WTC11 (cell line): Measurements from ENCODE around the gene ABCB10. TPM values are rescaled to one million over a fixed set of nuclear protein-coding genes. Genes with fewer than 3 reads are reported as not detected.

Experiments
- ATAC-seq: fragments of 200-7000 bp; cut with Tn5 transposase; 2 replicates; pipeline ENCODE4 v1.10.0; 2021; ENCODE audit warnings: mild to moderate bottlenecking, moderate library complexity
- CTCF ChIA-PET: fragments of 300-600 bp; sonication (Branson Sonifier 250); formaldehyde crosslinking; loops from one replicate; lab custom pipeline; 2021; ENCODE audit warnings: antibody characterized with exemption; lab: Charles Lee
- POLR2A ChIA-PET: fragments of 350-600 bp; sonication (Branson Sonifier 250); formaldehyde crosslinking; loops from one replicate; lab custom pipeline; 2021; ENCODE audit warnings: antibody characterized with exemption; lab: Charles Lee
- DNase-seq: peaks from one replicate; pipeline ENCODE4 v3.0.0; 2021; ENCODE audit warnings: low spot score
- H3K27ac Mint-ChIP-seq: 2 replicates; pipeline ENCODE4 v1.8.0; 2021; ENCODE audit warnings: mixed read lengths
- H3K27me3 Mint-ChIP-seq: 2 replicates; pipeline ENCODE4 v1.8.0; 2021; ENCODE audit warnings: low read depth, mild to moderate bottlenecking, moderate library complexity, mixed read lengths
- H3K36me3 Mint-ChIP-seq: 2 replicates; pipeline ENCODE4 v1.8.0; 2021; ENCODE audit warnings: mixed read lengths
- H3K4me1 Mint-ChIP-seq: 2 replicates; pipeline ENCODE4 v1.8.0; 2022; ENCODE audit warnings: mixed read lengths
- H3K4me3 Mint-ChIP-seq: 2 replicates; pipeline ENCODE4 v1.8.0; 2021; ENCODE audit warnings: mild to moderate bottlenecking, moderate library complexity, mixed read lengths
- H3K9me3 Mint-ChIP-seq: 2 replicates; pipeline ENCODE4 v1.8.0; 2021; ENCODE audit warnings: mixed read lengths
- ATF1 ChIP-seq: sonication (generic); formaldehyde crosslinking; IDR thresholded peaks from 2 replicates; pipeline ENCODE4 v1.8.1; 2023; ENCODE audit warnings: mild to moderate bottlenecking, moderate library complexity, missing genetic modification reagents
- ATF6 ChIP-seq: sonication (generic); formaldehyde crosslinking; IDR thresholded peaks from 2 replicates; pipeline ENCODE4 v1.8.1; 2023; ENCODE audit warnings: mild to moderate bottlenecking, missing genetic modification reagents
- CDX4 ChIP-seq: fragments of 250-450 bp; sonication (Bioruptor Pico); IDR thresholded peaks from 2 replicates; pipeline ENCODE4 v1.9.0; 2021; ENCODE audit warnings: moderate library complexity, mild to moderate bottlenecking, inconsistent platforms, borderline replicate concordance
- ESRRA ChIP-seq: sonication (generic); formaldehyde crosslinking; IDR thresholded peaks from 2 replicates; pipeline ENCODE4 v1.8.1; 2022; ENCODE audit warnings: mild to moderate bottlenecking, missing genetic modification reagents, borderline replicate concordance
- HMGXB4 ChIP-seq: sonication (generic); formaldehyde crosslinking; IDR thresholded peaks from 2 replicates; pipeline ENCODE4 v1.8.1; 2023; ENCODE audit warnings: mild to moderate bottlenecking, moderate library complexity, missing genetic modification reagents
- MAX ChIP-seq: sonication (generic); formaldehyde crosslinking; IDR thresholded peaks from 2 replicates; pipeline ENCODE4 v1.8.0; 2022; ENCODE audit warnings: mild to moderate bottlenecking, missing genetic modification reagents
- NFE2L1 ChIP-seq: sonication (generic); formaldehyde crosslinking; IDR thresholded peaks from 2 replicates; pipeline ENCODE4 v1.8.1; 2023; ENCODE audit warnings: missing genetic modification reagents
- SMAD4 ChIP-seq: sonication (generic); formaldehyde crosslinking; IDR thresholded peaks from 2 replicates; pipeline ENCODE4 v1.8.0; 2022; ENCODE audit warnings: mild to moderate bottlenecking, missing genetic modification reagents
- ZBTB43 ChIP-seq: sonication (generic); formaldehyde crosslinking; IDR thresholded peaks from 2 replicates; pipeline ENCODE4 v1.8.1; 2023; ENCODE audit warnings: mild to moderate bottlenecking, missing genetic modification reagents
- ZNF263 ChIP-seq: sonication (generic); formaldehyde crosslinking; IDR thresholded peaks from 2 replicates; pipeline ENCODE4 v1.8.1; 2022; ENCODE audit warnings: low read depth, mild to moderate bottlenecking, moderate library complexity, missing genetic modification reagents
- ZNF512 ChIP-seq: sonication (generic); formaldehyde crosslinking; IDR thresholded peaks from 2 replicates; pipeline ENCODE4 v1.8.1; 2022; ENCODE audit warnings: missing genetic modification reagents, borderline replicate concordance
- total RNA-seq: library from RNA; stranded (reverse); gene quantifications from 3 replicates; pipeline ENCODE4 v1.2.3, GENCODE V29; 2021
- TF ChIP-seq, protein P1 (sequence below): sonication (generic); formaldehyde crosslinking; conservative IDR thresholded peaks from 2 replicates; pipeline ENCODE4 v1.8.1; 2023; ENCODE audit warnings: mild to moderate bottlenecking, low read depth, missing genetic modification reagents, moderate library complexity
- TF ChIP-seq, protein P2 (sequence below): sonication (generic); formaldehyde crosslinking; IDR thresholded peaks from 2 replicates; pipeline ENCODE4 v1.8.1; 2022; ENCODE audit warnings: mild to moderate bottlenecking, moderate library complexity, missing genetic modification reagents
- TF ChIP-seq, protein P3 (sequence below): sonication (generic); formaldehyde crosslinking; IDR thresholded peaks from 2 replicates; pipeline ENCODE4 v1.8.1; 2022; ENCODE audit warnings: mild to moderate bottlenecking, missing genetic modification reagents, moderate library complexity, borderline replicate concordance
- TF ChIP-seq, protein P4 (sequence below): fragments of 250-450 bp; sonication (Bioruptor Pico); IDR thresholded peaks from 2 replicates; pipeline ENCODE4 v1.9.0; 2021; ENCODE audit warnings: mild to moderate bottlenecking

ABCB10 gene
- total RNA-seq, 1 experiment from 2014 or later, result 11.0 TPM

DNA sequence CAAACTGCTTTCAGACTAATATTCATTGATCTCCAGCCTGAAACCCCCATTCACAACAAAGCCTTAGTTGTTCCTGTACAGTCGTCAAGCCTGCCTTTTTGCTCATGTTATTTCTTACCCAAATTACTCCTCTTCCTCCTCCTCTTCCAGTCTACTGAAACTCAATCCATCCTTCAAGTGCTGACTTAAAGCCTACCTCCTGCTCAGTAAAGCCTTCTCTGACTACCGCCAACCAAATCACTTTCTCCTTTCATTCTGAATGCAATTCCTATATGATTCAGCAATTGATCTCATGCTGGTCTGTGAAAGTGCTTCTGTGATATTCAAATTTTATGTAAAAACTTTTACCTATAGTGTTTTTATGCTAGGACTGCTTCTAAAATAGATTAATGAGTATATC, 48.9 kb upstream of the ABCB10 start (continued):
- TF ChIP-seq, protein P1, sequence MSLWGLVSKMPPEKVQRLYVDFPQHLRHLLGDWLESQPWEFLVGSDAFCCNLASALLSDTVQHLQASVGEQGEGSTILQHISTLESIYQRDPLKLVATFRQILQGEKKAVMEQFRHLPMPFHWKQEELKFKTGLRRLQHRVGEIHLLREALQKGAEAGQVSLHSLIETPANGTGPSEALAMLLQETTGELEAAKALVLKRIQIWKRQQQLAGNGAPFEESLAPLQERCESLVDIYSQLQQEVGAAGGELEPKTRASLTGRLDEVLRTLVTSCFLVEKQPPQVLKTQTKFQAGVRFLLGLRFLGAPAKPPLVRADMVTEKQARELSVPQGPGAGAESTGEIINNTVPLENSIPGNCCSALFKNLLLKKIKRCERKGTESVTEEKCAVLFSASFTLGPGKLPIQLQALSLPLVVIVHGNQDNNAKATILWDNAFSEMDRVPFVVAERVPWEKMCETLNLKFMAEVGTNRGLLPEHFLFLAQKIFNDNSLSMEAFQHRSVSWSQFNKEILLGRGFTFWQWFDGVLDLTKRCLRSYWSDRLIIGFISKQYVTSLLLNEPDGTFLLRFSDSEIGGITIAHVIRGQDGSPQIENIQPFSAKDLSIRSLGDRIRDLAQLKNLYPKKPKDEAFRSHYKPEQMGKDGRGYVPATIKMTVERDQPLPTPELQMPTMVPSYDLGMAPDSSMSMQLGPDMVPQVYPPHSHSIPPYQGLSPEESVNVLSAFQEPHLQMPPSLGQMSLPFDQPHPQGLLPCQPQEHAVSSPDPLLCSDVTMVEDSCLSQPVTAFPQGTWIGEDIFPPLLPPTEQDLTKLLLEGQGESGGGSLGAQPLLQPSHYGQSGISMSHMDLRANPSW, result no peak
- no peak for TF ChIP-seq ATF6 (CRISPR knock-in tag)
- no peak for TF ChIP-seq ZBTB43 (CRISPR knock-in tag)
- TF ChIP-seq SMAD4 (CRISPR knock-in tag), result no peak
- TF ChIP-seq ESRRA, result no peak
- TF ChIP-seq NFE2L1 (CRISPR knock-in tag), result no peak
- TF ChIP-seq, all 79 proteins: peak for 0

GRCh38 chr1:229603371-229604005, 45.0 kb upstream of the ABCB10 start:
- Mint-ChIP-seq H3K27me3 (no peaks in the 10 kb centered on the region), H3K27ac (no peak overlapping the region), H3K4me1 (peaks cover 24% of the 10 kb centered on the region), H3K9me3 (no peaks in the 10 kb centered on the region), H3K36me3 (peaks cover 44% of the 10 kb centered on the region), H3K4me3 (no peak overlapping the region)
- POLR2A ChIA-PET, result no interaction called here
- CTCF ChIA-PET, result no interaction called here
- DNase-seq (no peak), ATAC-seq (no peak)
- TF ChIP-seq ZNF263 (no peak), ATF1 (CRISPR knock-in tag) (no peak), CDX4 (CRISPR knock-in tag) (no peak), MAX (no peak), HMGXB4 (no peak), ZNF512 (no peak), ZBTB43 (CRISPR knock-in tag) (no peak)
- TF ChIP-seq, protein P2, sequence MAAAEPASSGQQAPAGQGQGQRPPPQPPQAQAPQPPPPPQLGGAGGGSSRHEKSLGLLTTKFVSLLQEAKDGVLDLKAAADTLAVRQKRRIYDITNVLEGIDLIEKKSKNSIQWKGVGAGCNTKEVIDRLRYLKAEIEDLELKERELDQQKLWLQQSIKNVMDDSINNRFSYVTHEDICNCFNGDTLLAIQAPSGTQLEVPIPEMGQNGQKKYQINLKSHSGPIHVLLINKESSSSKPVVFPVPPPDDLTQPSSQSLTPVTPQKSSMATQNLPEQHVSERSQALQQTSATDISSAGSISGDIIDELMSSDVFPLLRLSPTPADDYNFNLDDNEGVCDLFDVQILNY (CRISPR knock-in tag), result no peak
- TF ChIP-seq, protein P3, sequence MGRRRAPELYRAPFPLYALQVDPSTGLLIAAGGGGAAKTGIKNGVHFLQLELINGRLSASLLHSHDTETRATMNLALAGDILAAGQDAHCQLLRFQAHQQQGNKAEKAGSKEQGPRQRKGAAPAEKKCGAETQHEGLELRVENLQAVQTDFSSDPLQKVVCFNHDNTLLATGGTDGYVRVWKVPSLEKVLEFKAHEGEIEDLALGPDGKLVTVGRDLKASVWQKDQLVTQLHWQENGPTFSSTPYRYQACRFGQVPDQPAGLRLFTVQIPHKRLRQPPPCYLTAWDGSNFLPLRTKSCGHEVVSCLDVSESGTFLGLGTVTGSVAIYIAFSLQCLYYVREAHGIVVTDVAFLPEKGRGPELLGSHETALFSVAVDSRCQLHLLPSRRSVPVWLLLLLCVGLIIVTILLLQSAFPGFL (CRISPR knock-in tag), result no peak
- TF ChIP-seq, protein P4, sequence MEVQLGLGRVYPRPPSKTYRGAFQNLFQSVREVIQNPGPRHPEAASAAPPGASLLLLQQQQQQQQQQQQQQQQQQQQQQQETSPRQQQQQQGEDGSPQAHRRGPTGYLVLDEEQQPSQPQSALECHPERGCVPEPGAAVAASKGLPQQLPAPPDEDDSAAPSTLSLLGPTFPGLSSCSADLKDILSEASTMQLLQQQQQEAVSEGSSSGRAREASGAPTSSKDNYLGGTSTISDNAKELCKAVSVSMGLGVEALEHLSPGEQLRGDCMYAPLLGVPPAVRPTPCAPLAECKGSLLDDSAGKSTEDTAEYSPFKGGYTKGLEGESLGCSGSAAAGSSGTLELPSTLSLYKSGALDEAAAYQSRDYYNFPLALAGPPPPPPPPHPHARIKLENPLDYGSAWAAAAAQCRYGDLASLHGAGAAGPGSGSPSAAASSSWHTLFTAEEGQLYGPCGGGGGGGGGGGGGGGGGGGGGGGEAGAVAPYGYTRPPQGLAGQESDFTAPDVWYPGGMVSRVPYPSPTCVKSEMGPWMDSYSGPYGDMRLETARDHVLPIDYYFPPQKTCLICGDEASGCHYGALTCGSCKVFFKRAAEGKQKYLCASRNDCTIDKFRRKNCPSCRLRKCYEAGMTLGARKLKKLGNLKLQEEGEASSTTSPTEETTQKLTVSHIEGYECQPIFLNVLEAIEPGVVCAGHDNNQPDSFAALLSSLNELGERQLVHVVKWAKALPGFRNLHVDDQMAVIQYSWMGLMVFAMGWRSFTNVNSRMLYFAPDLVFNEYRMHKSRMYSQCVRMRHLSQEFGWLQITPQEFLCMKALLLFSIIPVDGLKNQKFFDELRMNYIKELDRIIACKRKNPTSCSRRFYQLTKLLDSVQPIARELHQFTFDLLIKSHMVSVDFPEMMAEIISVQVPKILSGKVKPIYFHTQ (CRISPR knock-in tag), result no peak
